Endodermal cell (in vitro differentiated cells): ENCODE data around the gene PFKL. TPM values are rescaled to one million over a fixed set of nuclear protein-coding genes. Genes with fewer than 3 reads are reported as not detected.
A peak's percentile ranks its signal among the peaks of the same experiment; 100 is the strongest.

Experiments
- DNase-seq: peaks from one replicate; pipeline ENCODE4 v3.0.0-alpha.2; 2017
- H3K27ac ChIP-seq: 2 replicates; pipeline ENCODE4 v1.5.1; 2013; ENCODE audit warnings: mild to moderate bottlenecking, low read depth, low read length, moderate library complexity
- H3K27me3 ChIP-seq: 2 replicates; pipeline ENCODE4 v1.6.1; 2013; ENCODE audit warnings: mild to moderate bottlenecking, low read length, moderate library complexity; ENCODE audit not compliant: insufficient read depth, control insufficient read depth, poor library complexity, severe bottlenecking
- H3K36me3 ChIP-seq: 2 replicates; pipeline ENCODE4 v1.7.0; 2013; ENCODE audit warnings: mild to moderate bottlenecking, low read length, moderate library complexity; ENCODE audit not compliant: control insufficient read depth, insufficient read depth
- H3K4me1 ChIP-seq: one replicate; pipeline ENCODE4 v1.7.0; 2013; ENCODE audit warnings: low read length; ENCODE audit not compliant: control insufficient read depth, insufficient read depth
- H3K4me3 ChIP-seq: 2 replicates; pipeline ENCODE4 v1.5.1; 2013; ENCODE audit warnings: mild to moderate bottlenecking, low read length, moderate library complexity
- H3K9ac ChIP-seq: 2 replicates; pipeline ENCODE4 v1.6.1; 2013; ENCODE audit warnings: mild to moderate bottlenecking, low read length, moderate library complexity; ENCODE audit not compliant: poor library complexity, severe bottlenecking; ENCODE audit errors: extremely low read depth
- H3K9me3 ChIP-seq: 2 replicates; pipeline ENCODE4 v1.6.1; 2013; ENCODE audit warnings: mild to moderate bottlenecking, low read length, moderate library complexity; ENCODE audit not compliant: control insufficient read depth
- H3K27ac Mint-ChIP-seq: 2 replicates; pipeline ENCODE4 v1.8.0; 2020; ENCODE audit warnings: mixed read lengths
- H3K27me3 Mint-ChIP-seq: 2 replicates; pipeline ENCODE4 v1.8.0; 2021; ENCODE audit warnings: mild to moderate bottlenecking, mixed read lengths; ENCODE audit not compliant: insufficient read depth
- H3K36me3 Mint-ChIP-seq: 2 replicates; pipeline ENCODE4 v1.8.0; 2020; ENCODE audit warnings: low read depth, mixed read lengths
- H3K4me1 Mint-ChIP-seq: 2 replicates; pipeline ENCODE4 v1.8.0; 2020; ENCODE audit warnings: mixed read lengths
- H3K4me3 Mint-ChIP-seq: 2 replicates; pipeline ENCODE4 v1.8.0; 2020; ENCODE audit warnings: mild to moderate bottlenecking, moderate library complexity, mixed read lengths
- H3K9me3 Mint-ChIP-seq: 2 replicates; pipeline ENCODE4 v1.8.0; 2020; ENCODE audit warnings: mild to moderate bottlenecking, mixed read lengths
- CTCF ChIP-seq: fragments of 200-600 bp; sonication (generic); conservative IDR thresholded peaks from 2 replicates; pipeline ENCODE4 v1.5.0; 2021; ENCODE audit warnings: antibody characterized with exemption, mild to moderate bottlenecking
- WGBS, 2 experiments: methylation state at CpG; one replicate each; pipeline versions ENCODE4 v1.1.5 to v1.1.7; 2013; ENCODE audit warnings: missing lambda C conversion rate in 2 of 2, mixed read lengths in 1 of 2; ENCODE audit not compliant: insufficient coverage in 1 of 2, insufficient read length in 1 of 2; 5-methylcytosine and 5-hydroxymethylcytosine counted together
- long read RNA-seq, 4 experiments: library from polyadenylated mRNA in 2 of 4; library from RNA in 1 of 4; library from capped mRNA in 1 of 4; stranded (forward) in 3 of 4; unstranded in 1 of 4; transcript quantifications; one replicate each; pipeline ENCODE4 v2.0.0, GENCODE V29; 2020 to 2021; ENCODE audit warnings: inconsistent platforms in 1 of 4
- polyA plus RNA-seq, 2 experiments: library from polyadenylated mRNA; stranded (reverse); fragments of 50-300 nt; gene quantifications; one replicate each; pipeline ENCODE4 v1.2.3, GENCODE V29; 2013
- total RNA-seq, 2 donors: library from RNA; stranded (reverse); fragmentation: NEBNext Ultra II Directional in 1 of 2; extraction: Animal tissue kit (Norgen Biotek cat#: 25700) in 1 of 2; gene quantifications; 2 replicates in 1 of 2; 3 replicates in 1 of 2; pipeline ENCODE4 v1.2.1, GENCODE V29; 2021

The PFKL gene
- 100 to 1,000 TPM; 195 to 198 TPM for total RNA-seq
- polyA plus RNA-seq (2013, experiment 1 of 2), result 97.2 TPM
- 95.3 TPM for polyA plus RNA-seq (2013, experiment 2 of 2)
- long read RNA-seq, experiment 1, transcript PFKL-201 (22 exons, 2,912 nt), result major isoform, 27 of 78 reads
- long read RNA-seq, experiment 1, partial matches to known transcripts, result 39 of 78 reads
- long read RNA-seq, experiment 1, other reads (novel, unspliced or antisense), result 8 of 78 reads
- long read RNA-seq, experiment 2, transcript PFKL-201 (22 exons, 2,912 nt), result major isoform, 647 of 825 reads
- long read RNA-seq, experiment 2, partial matches to known transcripts, result 68 of 825 reads
- long read RNA-seq, experiment 2, other reads (novel, unspliced or antisense), result 106 of 825 reads
- long read RNA-seq, experiment 3, transcript PFKL-202 (25 exons, 3,390 nt), result minor isoform, 6 of 2,843 reads
- long read RNA-seq, experiment 3, transcript PFKL-204 (10 exons, 2,818 nt), result minor isoform, 5 of 2,843 reads
- long read RNA-seq, experiment 3, transcript PFKL-201 (22 exons, 2,912 nt), result major isoform, 2,497 of 2,843 reads
- long read RNA-seq, experiment 3, partial matches to known transcripts, result 70 of 2,843 reads
- long read RNA-seq, experiment 3, other reads (novel, unspliced or antisense), result 262 of 2,843 reads
- long read RNA-seq, experiment 4, transcript PFKL-201 (22 exons, 2,912 nt), result major isoform, 10 of 28 reads
- long read RNA-seq, experiment 4, partial matches to known transcripts, result 15 of 28 reads
- long read RNA-seq, experiment 4, other reads (novel, unspliced or antisense), result 3 of 28 reads

DNA sequence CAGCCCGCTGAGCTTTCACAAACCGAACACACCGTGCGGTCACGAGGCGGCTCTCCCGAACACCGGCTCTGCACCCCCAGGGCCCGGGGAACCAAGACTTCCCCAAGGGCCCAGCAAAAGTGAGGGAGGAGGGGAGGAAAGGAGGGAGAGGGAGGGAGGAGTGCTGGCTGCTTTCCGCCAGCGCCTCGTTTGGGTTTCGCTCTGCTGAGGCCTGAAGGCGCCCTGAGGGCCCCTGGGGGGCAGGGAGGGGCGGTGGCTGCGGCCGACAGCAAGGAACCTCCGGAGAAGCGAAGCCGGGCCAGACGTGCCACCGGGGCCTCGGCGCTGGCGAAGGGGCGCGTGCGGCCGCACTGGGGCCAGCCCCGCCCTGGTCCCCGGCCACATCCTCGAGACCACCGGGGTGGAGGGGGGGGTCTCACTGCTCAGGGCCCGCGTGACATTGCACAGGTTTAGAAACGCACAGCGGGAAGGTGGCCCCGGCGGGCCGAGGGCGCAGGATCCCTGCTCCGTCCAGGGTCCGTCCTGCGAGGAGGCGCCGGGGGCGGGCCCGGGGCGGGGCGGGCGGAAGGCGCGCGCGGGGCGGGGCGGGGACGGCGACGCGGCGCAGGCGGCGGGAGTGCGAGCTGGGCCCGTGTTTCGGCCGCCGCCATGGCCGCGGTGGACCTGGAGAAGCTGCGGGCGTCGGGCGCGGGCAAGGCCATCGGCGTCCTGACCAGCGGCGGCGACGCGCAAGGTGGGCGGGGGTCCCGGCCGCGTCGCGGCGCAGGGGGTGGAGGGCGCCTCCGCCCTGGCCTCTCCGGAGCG is at the start of gene PFKL:
PFKL (plus strand) TSS at position 596 of the 804 bp plus-strand sequence; CDS start at position 649, 53 bp downstream.
- peak within 1 kb of the TSS; percentile 67 for H3K4me3 Mint-ChIP-seq
- no peaks in the 10 kb centered on the region for H3K36me3 Mint-ChIP-seq
- no peaks in the 10 kb centered on the region for H3K9me3 Mint-ChIP-seq
- peak within 1 kb of the TSS; percentile 79 for H3K27ac Mint-ChIP-seq
- no peaks in the 10 kb centered on the region for H3K36me3 ChIP-seq
- peak within 1 kb of the TSS; percentile 89 for H3K4me3 ChIP-seq
- no peaks in the 10 kb centered on the region for H3K9me3 ChIP-seq
- H3K27me3 Mint-ChIP-seq, result peaks cover 2% of the 10 kb centered on the region
- peak within 1 kb of the TSS; percentile 61 for H3K9ac ChIP-seq
- no peaks in the 10 kb centered on the region for H3K27me3 ChIP-seq
- TF ChIP-seq CTCF, result no peak
- H3K4me1 ChIP-seq, result peaks cover 13% of the 10 kb centered on the region
- H3K27ac ChIP-seq, result no peak within 1 kb of the TSS
- DNase-seq, result peak; percentile 84
- 0 to 2% methylated on average over 16 to 94 of the region's 94 CpGs for WGBS, 2 experiments
- peaks cover 20% of the 10 kb centered on the region for H3K4me1 Mint-ChIP-seq

DNA sequence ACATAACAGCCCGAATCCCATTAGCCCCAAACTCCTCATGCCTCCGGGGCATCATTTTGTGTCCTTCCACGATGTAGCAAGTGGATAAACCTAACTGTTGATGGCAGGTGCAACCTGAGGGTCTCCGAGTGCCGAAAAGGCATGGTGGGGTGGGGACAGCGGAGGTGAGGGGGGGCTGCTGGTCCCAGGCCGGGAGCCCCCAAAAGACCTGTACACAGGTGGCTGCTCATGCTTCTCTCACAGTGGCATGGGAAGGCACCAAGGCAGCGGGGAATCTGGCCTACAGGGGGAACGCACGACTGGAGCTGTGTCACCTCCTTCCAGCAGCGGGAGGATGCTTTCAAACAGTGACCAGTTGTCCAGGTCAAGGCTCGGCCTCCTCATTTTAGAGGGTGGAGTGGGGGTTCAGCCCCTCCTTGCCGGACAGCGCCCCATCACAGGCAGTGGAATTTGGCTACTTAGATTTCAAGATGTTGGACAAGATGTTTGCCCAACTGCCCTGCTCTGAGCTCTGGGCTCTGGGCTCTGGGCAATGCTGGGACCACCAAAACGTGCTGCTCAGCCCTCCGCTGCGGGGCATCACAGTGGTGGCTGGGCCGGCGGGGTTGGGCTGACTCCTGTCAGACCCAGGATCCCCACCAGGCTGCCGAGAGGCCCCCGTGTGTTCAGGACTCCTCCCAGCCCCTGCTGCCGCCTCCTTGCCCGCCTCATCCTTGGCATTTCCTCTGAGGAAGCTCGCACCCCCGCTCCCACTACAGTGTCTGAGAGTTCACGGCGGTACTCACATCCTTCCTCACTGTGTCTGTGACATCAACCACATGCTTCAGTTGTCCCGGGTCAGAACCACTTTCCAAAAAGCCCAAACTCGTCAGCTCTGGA is 45.8 kb upstream of the PFKL start:
- Histone ChIP-seq H3K27ac (no peak overlapping the region), H3K4me3 (no peak overlapping the region), H3K4me1 (no peaks in the 10 kb centered on the region), H3K36me3 (no peaks in the 10 kb centered on the region), H3K9ac (no peak overlapping the region), H3K27me3 (no peaks in the 10 kb centered on the region), H3K9me3 (no peaks in the 10 kb centered on the region)
- 91 to 92% methylated on average over 12 to 29 of the region's 29 CpGs for WGBS, 2 experiments
- no peaks in the 10 kb centered on the region for H3K27me3 Mint-ChIP-seq
- TF ChIP-seq CTCF, result no peak
- no peak overlapping the region for H3K27ac Mint-ChIP-seq
- no peaks in the 10 kb centered on the region for H3K36me3 Mint-ChIP-seq
- H3K4me1 Mint-ChIP-seq, result peaks cover 2% of the 10 kb centered on the region
- H3K4me3 Mint-ChIP-seq, result no peak overlapping the region
- no peaks in the 10 kb centered on the region for H3K9me3 Mint-ChIP-seq
- DNase-seq, result no peak
